ENCODE measurements around the gene XPC. TPM values are rescaled to one million over a fixed set of nuclear protein-coding genes. Genes with fewer than 3 reads are reported as not detected.

XPC gene
- total RNA-seq, 3 donors from 2014 or later, result 20.6 to 25.9 (median 23.5) TPM

DNA sequence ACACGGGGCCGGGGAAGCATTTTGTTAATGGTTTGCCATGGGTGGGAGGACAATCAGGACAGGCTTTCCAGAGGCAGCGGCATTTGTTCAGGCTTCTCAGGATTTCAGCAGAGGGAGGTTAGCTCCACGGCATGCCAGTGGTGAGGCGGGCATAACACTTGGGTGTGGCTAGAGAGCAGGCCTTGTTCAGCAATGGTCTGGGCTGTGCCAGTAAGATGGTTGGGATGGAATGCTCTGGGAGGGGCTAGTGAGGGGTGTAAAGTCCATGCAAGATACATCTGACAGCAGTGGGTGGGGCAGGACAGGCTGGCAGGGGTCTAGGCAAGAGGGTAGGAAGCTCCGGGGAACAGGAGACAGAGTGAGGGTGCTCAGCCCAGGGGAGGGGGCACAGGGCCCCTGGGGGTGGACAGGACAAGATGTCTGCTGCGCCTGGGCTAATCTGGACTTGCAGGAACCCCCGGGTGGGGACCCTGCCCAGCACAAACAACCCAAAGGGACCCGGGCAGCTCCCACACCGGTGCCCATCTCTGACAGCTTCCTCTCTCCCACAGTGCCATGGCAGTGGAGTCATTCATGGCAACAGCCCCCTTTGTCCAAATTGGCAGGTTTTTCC is 45.1 kb downstream of the XPC start:
- no peaks in the 10 kb centered on the region for H3K9me3 Mint-ChIP-seq
- no peak for DNase-seq
- H3K4me3 Mint-ChIP-seq, result no peak overlapping the region
- no peaks in the 10 kb centered on the region for H3K27me3 Mint-ChIP-seq (ENCODE audit: low read depth)
- ATAC-seq, result no peak
- H3K4me1 Mint-ChIP-seq (ENCODE audit: low read depth), result peaks cover 3% of the 10 kb centered on the region
- H3K36me3 Mint-ChIP-seq (ENCODE audit: insufficient read depth), result peaks cover 58% of the 10 kb centered on the region

GRCh38 chr3:14132689-14133088 is 45.7 kb downstream of the XPC start:
- ATAC-seq (no peak), DNase-seq (no peak)
- H3K9me3 Mint-ChIP-seq, result no peaks in the 10 kb centered on the region
- peaks cover 58% of the 10 kb centered on the region for H3K36me3 Mint-ChIP-seq (ENCODE audit: insufficient read depth)
- H3K4me1 Mint-ChIP-seq (ENCODE audit: low read depth), result peaks cover 9% of the 10 kb centered on the region
- no peaks in the 10 kb centered on the region for H3K27me3 Mint-ChIP-seq (ENCODE audit: low read depth)
- H3K4me3 Mint-ChIP-seq, result no peak overlapping the region

- Mint-ChIP-seq H3K4me3 (no peak overlapping the region), H3K4me1 (ENCODE audit: low read depth) (peaks cover 15% of the 10 kb centered on the region)
- ATAC-seq, result no peak
Observed at GRCh38 chr3:14132120-14132519, 46.3 kb downstream of the XPC start.

DNA sequence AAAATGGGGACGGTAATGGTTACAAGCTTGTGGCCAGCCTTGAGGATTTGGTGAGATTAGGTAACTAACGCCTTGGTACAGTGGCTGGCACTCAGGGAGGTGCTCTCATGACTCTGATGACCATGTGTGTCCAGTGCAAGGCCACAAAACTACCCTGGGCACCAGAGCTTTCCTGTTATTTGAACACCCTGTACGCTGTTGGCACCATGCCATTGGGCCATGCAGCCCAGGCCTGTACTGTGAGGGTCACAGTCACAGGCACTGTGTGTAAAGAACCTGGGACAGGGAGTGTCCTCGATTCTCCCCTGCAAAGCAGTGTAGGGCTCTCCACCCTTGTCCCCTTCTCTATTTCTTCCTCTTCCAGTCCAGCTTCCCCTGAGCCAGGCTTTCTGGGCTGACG is 47.3 kb downstream of the XPC start:
- H3K4me1 Mint-ChIP-seq (ENCODE audit: low read depth), result peaks cover 24% of the 10 kb centered on the region
- no peak overlapping the region for H3K4me3 Mint-ChIP-seq
- DNase-seq (no peak), ATAC-seq (no peak)
- H3K27me3 Mint-ChIP-seq (ENCODE audit: low read depth), result no peaks in the 10 kb centered on the region
- H3K9me3 Mint-ChIP-seq, result no peaks in the 10 kb centered on the region
- peaks cover 59% of the 10 kb centered on the region for H3K36me3 Mint-ChIP-seq (ENCODE audit: insufficient read depth)

More at GRCh38 chr3:14132120-14132519, 46.3 kb downstream of the XPC start:
- Mint-ChIP-seq H3K9me3 (no peaks in the 10 kb centered on the region), H3K36me3 (ENCODE audit: insufficient read depth) (peaks cover 62% of the 10 kb centered on the region), H3K27me3 (ENCODE audit: low read depth) (no peaks in the 10 kb centered on the region)
- no peak for DNase-seq

DNA sequence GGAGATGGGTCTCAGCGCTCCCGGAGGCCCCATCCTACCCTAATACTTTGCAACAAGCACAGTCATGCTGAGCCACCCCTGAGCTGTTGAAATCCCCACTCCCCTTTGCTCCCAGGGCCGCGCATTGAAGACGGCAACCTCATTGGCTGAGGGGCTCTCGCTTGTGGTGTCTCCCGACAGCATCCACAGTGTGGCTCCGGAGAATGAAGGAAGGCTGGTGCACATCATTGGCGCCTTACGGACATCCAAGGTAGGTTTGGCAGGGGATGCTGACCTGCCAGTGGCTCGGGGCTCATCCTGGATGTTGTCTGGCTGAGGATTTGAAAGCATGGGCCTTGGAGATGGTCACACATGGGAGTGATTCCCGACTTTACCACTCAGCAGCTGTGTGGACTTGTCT is 47.7 kb downstream of the XPC start:
- Mint-ChIP-seq H3K9me3 (no peaks in the 10 kb centered on the region), H3K4me3 (no peak overlapping the region), H3K27me3 (ENCODE audit: low read depth) (no peaks in the 10 kb centered on the region), H3K36me3 (ENCODE audit: insufficient read depth) (peaks cover 55% of the 10 kb centered on the region), H3K4me1 (ENCODE audit: low read depth) (peaks cover 28% of the 10 kb centered on the region)
- DNase-seq, result no peak
- ATAC-seq, result no peak

DNA sequence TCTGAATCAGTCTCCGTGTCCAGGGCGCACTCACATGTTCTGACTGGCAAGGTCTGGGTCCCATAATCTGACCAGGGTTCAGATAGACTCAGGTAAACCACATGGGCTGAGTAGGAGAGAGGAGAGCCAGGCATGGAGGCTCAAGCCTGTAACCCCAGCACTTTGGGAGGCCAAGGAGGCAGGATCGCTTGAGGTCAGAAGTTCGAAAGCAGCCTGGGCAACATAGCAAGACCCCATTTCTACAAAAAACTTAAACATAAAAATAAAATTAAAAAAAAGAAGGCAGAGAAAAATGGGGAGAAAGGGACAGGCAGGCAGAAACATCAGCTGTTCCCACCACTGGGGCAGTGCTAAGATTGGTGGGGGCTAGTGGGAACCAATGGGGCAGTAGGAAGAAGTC is 48.2 kb downstream of the XPC start:
- no peak for ATAC-seq
- H3K9me3 Mint-ChIP-seq, result no peaks in the 10 kb centered on the region
- H3K4me1 Mint-ChIP-seq (ENCODE audit: low read depth), result peaks cover 29% of the 10 kb centered on the region
- no peak for DNase-seq
- H3K27me3 Mint-ChIP-seq (ENCODE audit: low read depth), result no peaks in the 10 kb centered on the region
- no peak overlapping the region for H3K4me3 Mint-ChIP-seq
- peaks cover 54% of the 10 kb centered on the region for H3K36me3 Mint-ChIP-seq (ENCODE audit: insufficient read depth)

GRCh38 chr3:14129296-14129695 is 49.1 kb downstream of the XPC start:
- H3K9me3 Mint-ChIP-seq, result no peaks in the 10 kb centered on the region
- no peak for DNase-seq
- peaks cover 53% of the 10 kb centered on the region for H3K36me3 Mint-ChIP-seq (ENCODE audit: insufficient read depth)

GRCh38 chr3:14128724-14129123 is 49.7 kb downstream of the XPC start:
- H3K27me3 Mint-ChIP-seq (ENCODE audit: low read depth), result no peaks in the 10 kb centered on the region

More at GRCh38 chr3:14129296-14129695, 49.1 kb downstream of the XPC start:
- peaks cover 29% of the 10 kb centered on the region for H3K4me1 Mint-ChIP-seq (ENCODE audit: low read depth)
- H3K4me3 Mint-ChIP-seq, result no peak overlapping the region
- H3K27me3 Mint-ChIP-seq (ENCODE audit: low read depth), result no peaks in the 10 kb centered on the region
- ATAC-seq, result no peak

GRCh38 chr3:14127516-14128161 is 50.8 kb downstream of the XPC start:
- Mint-ChIP-seq H3K4me1 (ENCODE audit: low read depth) (peaks cover 43% of the 10 kb centered on the region), H3K36me3 (ENCODE audit: insufficient read depth) (peaks cover 40% of the 10 kb centered on the region), H3K27me3 (ENCODE audit: low read depth) (no peaks in the 10 kb centered on the region), H3K9me3 (no peaks in the 10 kb centered on the region), H3K4me3 (no peak overlapping the region)
- no peak for DNase-seq
- ATAC-seq, result no peak

More at GRCh38 chr3:14128724-14129123, 49.7 kb downstream of the XPC start:
- H3K4me3 Mint-ChIP-seq, result no peak overlapping the region
- no peaks in the 10 kb centered on the region for H3K9me3 Mint-ChIP-seq
- peaks cover 50% of the 10 kb centered on the region for H3K36me3 Mint-ChIP-seq (ENCODE audit: insufficient read depth)
- no peak for ATAC-seq
- peaks cover 33% of the 10 kb centered on the region for H3K4me1 Mint-ChIP-seq (ENCODE audit: low read depth)
- DNase-seq, result no peak

DNA sequence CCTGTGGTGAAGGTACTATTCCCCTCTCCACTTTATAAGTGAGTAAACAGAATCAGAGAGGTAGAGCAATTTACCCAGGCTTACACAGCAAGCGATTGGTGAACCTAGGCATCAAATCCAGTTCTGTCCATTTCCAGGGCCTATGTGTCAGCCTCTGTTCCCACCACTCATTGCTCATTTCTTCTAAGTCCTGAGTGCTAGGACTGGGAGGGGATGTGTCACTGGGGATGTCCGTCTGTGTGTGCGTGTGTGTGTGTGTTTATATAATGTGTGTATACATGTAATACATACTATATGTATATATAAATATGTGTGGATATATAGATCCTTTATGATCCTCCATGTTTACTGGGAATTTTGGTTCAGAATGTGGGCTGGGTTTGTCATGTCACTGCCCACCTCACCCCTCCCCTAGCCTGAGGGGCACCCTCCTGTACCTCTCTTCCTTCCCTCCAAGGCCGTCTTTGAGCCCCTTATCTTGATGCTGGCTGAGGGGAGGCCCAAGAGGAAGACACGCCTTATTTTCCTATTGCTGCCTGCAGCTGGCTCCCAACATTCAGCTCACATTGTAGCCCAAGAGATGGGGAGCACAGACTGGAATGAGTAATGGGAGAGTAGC is 51.4 kb downstream of the XPC start:
- peak overlapping the region; percentile 97 for H3K4me3 Mint-ChIP-seq
- peaks cover 48% of the 10 kb centered on the region for H3K4me1 Mint-ChIP-seq (ENCODE audit: low read depth)
- ATAC-seq (no peak), DNase-seq (no peak)
- H3K27me3 Mint-ChIP-seq (ENCODE audit: low read depth), result no peaks in the 10 kb centered on the region
- peaks cover 40% of the 10 kb centered on the region for H3K36me3 Mint-ChIP-seq (ENCODE audit: insufficient read depth)
- H3K9me3 Mint-ChIP-seq, result no peaks in the 10 kb centered on the region

DNA sequence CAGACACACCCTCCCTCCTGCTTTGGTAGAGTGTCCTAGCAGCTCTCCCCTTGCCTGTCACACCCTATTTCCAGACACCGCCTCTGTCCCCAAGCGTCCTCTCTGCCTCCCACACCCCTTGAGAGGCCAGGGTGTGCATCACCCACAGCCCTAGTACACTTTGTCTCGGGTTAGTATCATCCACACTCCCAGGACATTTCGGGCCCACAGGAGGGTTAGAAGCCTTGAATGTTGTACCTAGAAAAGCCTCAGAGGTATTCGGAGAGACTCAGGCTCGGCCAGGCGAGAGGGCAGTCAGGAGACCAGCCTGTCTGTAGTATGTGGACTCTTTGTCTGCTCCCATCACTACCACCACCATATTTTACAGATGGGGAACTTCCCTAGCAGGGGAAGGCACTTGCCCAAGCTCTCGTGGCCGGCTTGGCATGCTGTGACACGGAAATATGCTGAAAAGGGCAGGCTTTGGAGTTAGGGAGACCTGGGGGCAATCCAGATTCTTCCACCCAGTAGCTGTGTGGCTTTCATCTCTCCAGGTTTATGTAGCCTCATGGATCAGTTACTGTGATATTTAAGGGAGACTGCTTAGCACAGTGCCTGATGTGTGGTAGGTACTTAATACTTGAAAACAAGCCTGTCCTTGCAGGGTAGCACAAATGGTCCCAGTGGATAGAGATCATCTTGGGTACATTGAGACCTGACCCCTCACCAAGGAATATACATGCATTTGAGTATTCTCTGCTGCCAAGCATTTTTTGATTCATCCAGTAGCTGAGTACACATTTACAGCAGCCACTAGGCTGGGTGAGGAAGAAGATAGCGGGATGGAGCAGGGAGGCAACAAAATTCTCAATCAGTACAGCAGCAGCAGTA is 52.1 kb downstream of the XPC start:
- H3K9me3 Mint-ChIP-seq, result no peaks in the 10 kb centered on the region
- no peak for ATAC-seq
- peaks cover 39% of the 10 kb centered on the region for H3K36me3 Mint-ChIP-seq (ENCODE audit: insufficient read depth)
- H3K4me3 Mint-ChIP-seq, result peak overlapping the region; percentile 97
- no peaks in the 10 kb centered on the region for H3K27me3 Mint-ChIP-seq (ENCODE audit: low read depth)
- DNase-seq, result no peak
- H3K4me1 Mint-ChIP-seq (ENCODE audit: low read depth), result peaks cover 53% of the 10 kb centered on the region

- Mint-ChIP-seq H3K4me1 (ENCODE audit: low read depth) (peaks cover 55% of the 10 kb centered on the region), H3K27me3 (ENCODE audit: low read depth) (no peaks in the 10 kb centered on the region), H3K36me3 (ENCODE audit: insufficient read depth) (peaks cover 44% of the 10 kb centered on the region), H3K4me3 (peak overlapping the region; percentile 97), H3K9me3 (no peaks in the 10 kb centered on the region)
- ATAC-seq, result peak; percentile 48 to 53
- peak; percentile 60 for DNase-seq
Observed at GRCh38 chr3:14125193-14126016, 53.0 kb downstream of the XPC start.

DNA sequence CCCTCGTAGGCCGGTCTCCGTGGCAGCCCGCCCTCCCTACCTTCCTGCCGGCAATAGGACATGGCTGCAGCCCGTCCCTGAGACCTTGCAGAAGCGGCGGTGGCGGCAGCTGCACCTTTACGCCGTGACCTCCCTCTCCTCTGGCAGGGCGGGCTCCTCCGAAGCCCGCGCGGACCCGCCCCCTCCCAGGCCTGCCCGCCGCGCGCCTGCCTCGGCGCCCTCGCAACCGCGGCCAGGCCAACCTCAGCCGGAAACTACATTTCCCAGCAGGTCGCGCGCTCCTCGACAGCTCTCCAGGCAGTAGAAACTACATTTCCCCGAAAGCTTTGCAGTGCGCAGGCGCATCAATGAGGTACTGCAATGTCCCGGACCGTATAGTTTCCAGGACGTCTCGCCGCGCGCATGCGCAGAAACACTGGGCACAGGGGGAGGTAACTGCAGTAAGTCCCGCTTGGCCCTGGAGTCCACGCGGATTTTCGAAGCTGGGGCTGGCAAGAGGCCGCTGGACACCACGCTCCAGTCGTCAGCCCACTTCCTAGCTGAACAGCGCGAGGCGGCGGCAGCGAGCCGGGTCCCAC is 53.7 kb downstream of the XPC start, which contains the start of the genes CHCHD4 and TMEM43:
CHCHD4 (minus strand) TSS at position 256 of the 578 bp plus-strand sequence; CDS start at position 62, 194 bp downstream.
TMEM43 (plus strand) TSS at position 438 of the 578 bp plus-strand sequence. CDS start 142 bp downstream, outside the sequence.
- H3K27me3 Mint-ChIP-seq (ENCODE audit: low read depth), result no peaks in the 10 kb centered on the region
- ATAC-seq, result peak; percentile 88 to 91
- H3K9me3 Mint-ChIP-seq, result no peaks in the 10 kb centered on the region
- peaks cover 45% of the 10 kb centered on the region for H3K36me3 Mint-ChIP-seq (ENCODE audit: insufficient read depth)
- H3K4me1 Mint-ChIP-seq (ENCODE audit: low read depth), result peaks cover 56% of the 10 kb centered on the region
- DNase-seq, result peak; percentile 97
- H3K4me3 Mint-ChIP-seq, result peak within 1 kb of the TSS; percentile 97

All from activated T-cell treated with anti-CD3 and anti-CD28 coated beads, Interleukin-2, amount 50 U/mL, for 4 hours (primary cell).